Peyer's patch (tissue), 4 donors: Measurements from ENCODE around the gene RPL22. TPM values are rescaled to one million over a fixed set of nuclear protein-coding genes. Genes with fewer than 3 reads are reported as not detected.
A peak's percentile ranks its signal among the peaks of the same experiment; 100 is the strongest.

ENCODE experiments used
- DNase-seq, 3 donors: peaks; one replicate each; pipeline ENCODE4 v3.0.0-alpha.2; 2017 to 2019
- H3K27ac ChIP-seq, 4 donors: fragments of 200-600 bp; sonication (generic); one replicate each; pipeline ENCODE4 v1.5.1; 2016 to 2019
- H3K27me3 ChIP-seq, 2 donors: fragments of 200-600 bp; sonication (generic); one replicate each; pipeline ENCODE4 v1.5.1; 2019
- H3K36me3 ChIP-seq, 3 donors: fragments of 200-600 bp; sonication (generic); one replicate each; pipeline ENCODE4 v1.5.1; 2016 to 2019
- H3K4me1 ChIP-seq, 4 donors: fragments of 200-600 bp; sonication (generic); one replicate each; pipeline ENCODE4 v1.5.1; 2016 to 2019
- H3K4me3 ChIP-seq, 4 donors: fragments of 200-600 bp; sonication (generic); 1 replicate in 3 of 4; 2 replicates in 1 of 4; pipeline ENCODE4 v1.5.1; 2016 to 2019; ENCODE audit warnings: mild to moderate bottlenecking in 1 of 4
- H3K9me3 ChIP-seq, 4 donors: fragments of 200-600 bp; sonication (generic); one replicate each; pipeline ENCODE4 v1.5.1; 2016 to 2019; ENCODE audit warnings: mild to moderate bottlenecking in 1 of 4
- CTCF ChIP-seq, 6 experiments: fragments of 450-650 bp in 4 of 6; fragments of 200-600 bp in 2 of 6; sonication (generic) in 1 of 6; IDR thresholded peaks; one replicate each; pipeline ENCODE4 v1.5.1; 2017 to 2019; ENCODE audit warnings: antibody characterized with exemption in 6 of 6, mild to moderate bottlenecking in 3 of 6, moderate library complexity in 1 of 6
- POLR2A ChIP-seq, 2 donors: fragments of 450-650 bp; IDR thresholded peaks; one replicate each; pipeline ENCODE4 v1.5.1; 2017; ENCODE audit warnings: antibody characterized with exemption in 2 of 2, mild to moderate bottlenecking in 2 of 2, moderate library complexity in 2 of 2
- total RNA-seq, 4 donors: library from RNA; depleted of rRNA; stranded (reverse); fragments of >200 nt; gene quantifications; one replicate each; pipeline ENCODE4 v1.1.0, GENCODE V29; 2016

Gene RPL22
- total RNA-seq, 4 donors from 2014 or later, result 78.1 to 170 (median 99.0) TPM

DNA sequence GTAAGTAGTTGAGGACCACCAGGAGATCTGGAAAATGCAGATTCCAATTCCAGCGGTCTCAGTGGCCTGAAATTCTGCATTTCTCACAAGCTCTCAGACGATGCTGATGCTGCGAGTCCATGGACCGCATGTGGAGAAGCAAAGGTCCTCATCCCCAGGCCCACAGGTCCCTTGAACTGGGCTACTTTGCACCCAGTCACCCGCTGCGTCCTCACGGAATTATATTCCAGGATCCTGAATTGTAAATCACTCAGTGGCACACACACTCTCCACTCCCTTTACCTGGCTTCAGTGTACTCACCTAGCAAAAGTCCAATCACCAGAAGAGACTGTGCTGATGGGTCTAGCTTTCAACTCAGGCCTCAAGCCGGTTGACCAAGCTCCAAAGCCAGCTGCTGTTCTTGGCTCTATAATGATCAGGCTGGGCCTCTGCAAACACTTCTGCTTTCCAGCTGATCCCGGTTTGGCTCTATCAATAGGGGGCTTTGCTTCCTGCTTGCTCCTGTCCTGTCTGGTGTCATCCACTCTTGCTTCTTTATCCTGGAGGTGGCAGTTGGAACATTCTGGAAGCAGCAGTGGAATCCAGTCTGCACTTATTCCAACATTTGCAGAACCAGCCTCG is 904 bp upstream of the RPL22 start:
- DNase-seq, result no peak
- H3K4me3 ChIP-seq, result peak overlapping the region; percentile 81 to 100 (median 91)
- TF ChIP-seq POLR2A (IDR thresholded peaks at IDR 0.05) (no peak), CTCF (IDR thresholded peaks at IDR 0.05) (no peak)

GRCh38 chr1:6198646-6199297 is 623 bp downstream of the RPL22 start:
- TF ChIP-seq CTCF (IDR thresholded peaks at IDR 0.05), result no peak
- no peak for TF ChIP-seq POLR2A (IDR thresholded peaks at IDR 0.05)
- H3K4me1 ChIP-seq, result peaks cover 0 to 22% (median 12%) of the 10 kb centered on the region in 4 donors
- DNase-seq, result no peak

More for the DNA sequence above, 904 bp upstream of the RPL22 start:
- peak overlapping the region; percentile 67 to 83 (median 79) for H3K27ac ChIP-seq
- H3K9me3 ChIP-seq, result no peaks in the 10 kb centered on the region
- no peaks in the 10 kb centered on the region for H3K27me3 ChIP-seq
- peaks cover 0 to 13% (median 0%) of the 10 kb centered on the region in 3 donors for H3K36me3 ChIP-seq
- peaks cover 0 to 31% (median 18%) of the 10 kb centered on the region in 4 donors for H3K4me1 ChIP-seq

GRCh38 chr1:6197746-6198427 is 1.5 kb downstream of the RPL22 start:
- TF ChIP-seq CTCF (IDR thresholded peaks at IDR 0.05) (no peak), POLR2A (IDR thresholded peaks at IDR 0.05) (no peak)
- H3K4me1 ChIP-seq, result peaks cover 0 to 22% (median 12%) of the 10 kb centered on the region in 4 donors
- no peaks in the 10 kb centered on the region for H3K27me3 ChIP-seq
- H3K9me3 ChIP-seq, result no peaks in the 10 kb centered on the region
- peaks cover 0 to 37% (median 3%) of the 10 kb centered on the region in 3 donors for H3K36me3 ChIP-seq
- no peak for DNase-seq
- H3K4me3 ChIP-seq, result peak overlapping the region in 3 of 4 donors; percentile 81 to 100 (median 82)
- H3K27ac ChIP-seq, result no peak overlapping the region

More at GRCh38 chr1:6198646-6199297, 623 bp downstream of the RPL22 start:
- Histone ChIP-seq H3K4me3 (peak overlapping the region; percentile 81 to 100 (median 91)), H3K36me3 (peaks cover 0 to 28% (median 0%) of the 10 kb centered on the region in 3 donors), H3K27me3 (no peaks in the 10 kb centered on the region), H3K9me3 (no peaks in the 10 kb centered on the region), H3K27ac (peak overlapping the region; percentile 67 to 83 (median 79))

DNA sequence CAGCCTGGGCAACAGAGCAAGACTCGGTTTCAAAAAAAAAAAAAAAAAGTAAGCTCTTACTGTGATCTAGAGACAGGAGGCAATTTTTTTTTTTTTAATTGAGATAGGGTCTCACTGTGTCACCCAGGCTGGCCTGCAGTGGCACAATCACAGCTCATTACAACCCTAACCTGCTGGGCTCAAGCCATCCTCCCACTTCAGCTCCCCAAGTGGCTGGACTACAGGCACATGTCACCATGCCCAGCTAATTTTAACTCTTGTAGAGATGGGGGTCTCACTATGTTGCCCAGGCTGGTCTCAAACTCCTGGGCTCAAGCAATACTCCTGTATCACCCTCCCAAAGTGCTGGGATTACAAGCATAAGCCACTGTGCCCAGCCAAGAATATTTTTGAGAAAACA is 7.4 kb downstream of the RPL22 start:
- no peak overlapping the region for H3K4me3 ChIP-seq
- no peaks in the 10 kb centered on the region for H3K9me3 ChIP-seq
- no peak overlapping the region for H3K27ac ChIP-seq
- H3K4me1 ChIP-seq, result no peaks in the 10 kb centered on the region
- DNase-seq, result no peak
- TF ChIP-seq POLR2A (IDR thresholded peaks at IDR 0.05) (no peak), CTCF (IDR thresholded peaks at IDR 0.05) (no peak)
- peaks cover 0 to 87% (median 3%) of the 10 kb centered on the region in 3 donors for H3K36me3 ChIP-seq
- no peaks in the 10 kb centered on the region for H3K27me3 ChIP-seq

GRCh38 chr1:6188466-6188865 is 10.9 kb downstream of the RPL22 start:
- Histone ChIP-seq H3K36me3 (peaks cover 0 to 69% (median 3%) of the 10 kb centered on the region in 3 donors), H3K4me1 (no peaks in the 10 kb centered on the region), H3K9me3 (no peaks in the 10 kb centered on the region), H3K4me3 (no peak overlapping the region), H3K27me3 (no peaks in the 10 kb centered on the region), H3K27ac (no peak overlapping the region)
- no peak for DNase-seq
- TF ChIP-seq POLR2A (IDR thresholded peaks at IDR 0.05), result no peak
- no peak for TF ChIP-seq CTCF (IDR thresholded peaks at IDR 0.05)
